IPS-15b (cell line): Measurements from ENCODE around the gene PORCN.

Source experiments
- H3K27me3 ChIP-seq: one replicate; pipeline ENCODE4 v1.6.1; 2013; ENCODE audit warnings: low read length; ENCODE audit not compliant: control insufficient read depth, insufficient read depth
- H3K36me3 ChIP-seq: one replicate; pipeline ENCODE4 v1.6.1; 2013; ENCODE audit warnings: low read length; ENCODE audit not compliant: control insufficient read depth, insufficient read depth
- H3K4me1 ChIP-seq: one replicate; pipeline ENCODE4 v1.6.1; 2013; ENCODE audit warnings: mild to moderate bottlenecking, low read length; ENCODE audit not compliant: control insufficient read depth, insufficient read depth
- H3K4me3 ChIP-seq: one replicate; pipeline ENCODE4 v1.5.1; 2013; ENCODE audit warnings: low read depth, low read length
- H3K9ac ChIP-seq: one replicate; pipeline ENCODE4 v1.6.1; 2013; ENCODE audit warnings: low read depth, mild to moderate bottlenecking, low read length
- H3K9me3 ChIP-seq: one replicate; pipeline ENCODE4 v1.6.1; 2013; ENCODE audit warnings: mild to moderate bottlenecking, low read length; ENCODE audit not compliant: control insufficient read depth, insufficient read depth

PORCN gene

DNA sequence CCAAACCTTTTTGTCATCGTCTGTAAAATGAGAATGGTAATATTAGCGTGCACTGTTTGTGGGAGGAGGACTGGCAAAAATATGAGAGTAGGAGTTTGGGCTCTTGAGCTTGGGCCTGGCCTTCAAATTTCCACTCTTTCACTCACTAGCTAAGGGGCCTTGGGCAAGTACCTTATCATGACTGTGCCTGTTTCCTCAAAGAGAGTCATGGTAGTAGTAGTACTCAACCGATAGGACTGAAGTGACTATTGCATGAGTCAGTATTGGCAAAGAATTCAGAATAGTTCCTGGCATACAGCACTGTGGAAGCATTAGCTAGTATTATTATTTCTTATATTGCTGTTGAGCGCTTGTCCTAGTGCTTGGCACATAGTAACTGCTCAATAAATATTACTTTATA is 49.5 kb downstream of the PORCN start:
- peaks cover 11% of the 10 kb centered on the region for H3K36me3 ChIP-seq
- H3K9ac ChIP-seq: no peak overlapping the region
- no peak overlapping the region for H3K4me3 ChIP-seq
- no peaks in the 10 kb centered on the region for H3K27me3 ChIP-seq
- H3K4me1 ChIP-seq: no peaks in the 10 kb centered on the region
- peaks cover 5% of the 10 kb centered on the region for H3K9me3 ChIP-seq

DNA sequence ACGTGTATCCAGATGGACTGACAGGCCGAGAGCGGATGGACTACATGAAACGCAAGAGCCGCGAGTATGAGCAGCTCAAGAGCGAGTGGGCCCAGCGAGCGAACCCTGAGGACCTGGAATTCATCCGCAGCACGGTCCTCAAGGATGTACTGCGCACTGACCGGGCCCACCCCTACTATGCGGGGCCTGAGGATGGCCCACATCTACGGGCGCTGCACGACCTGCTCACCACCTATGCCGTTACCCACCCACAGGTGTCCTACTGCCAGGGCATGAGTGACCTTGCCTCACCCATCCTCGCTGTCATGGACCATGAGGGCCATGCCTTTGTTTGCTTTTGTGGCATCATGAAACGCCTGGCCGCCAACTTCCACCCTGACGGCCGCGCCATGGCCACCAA is 50.8 kb downstream of the PORCN start:
- Histone ChIP-seq H3K36me3 (peaks cover 11% of the 10 kb centered on the region), H3K9ac (no peak overlapping the region), H3K27me3 (no peaks in the 10 kb centered on the region), H3K4me3 (no peak overlapping the region), H3K9me3 (peaks cover 5% of the 10 kb centered on the region), H3K4me1 (no peaks in the 10 kb centered on the region)

DNA sequence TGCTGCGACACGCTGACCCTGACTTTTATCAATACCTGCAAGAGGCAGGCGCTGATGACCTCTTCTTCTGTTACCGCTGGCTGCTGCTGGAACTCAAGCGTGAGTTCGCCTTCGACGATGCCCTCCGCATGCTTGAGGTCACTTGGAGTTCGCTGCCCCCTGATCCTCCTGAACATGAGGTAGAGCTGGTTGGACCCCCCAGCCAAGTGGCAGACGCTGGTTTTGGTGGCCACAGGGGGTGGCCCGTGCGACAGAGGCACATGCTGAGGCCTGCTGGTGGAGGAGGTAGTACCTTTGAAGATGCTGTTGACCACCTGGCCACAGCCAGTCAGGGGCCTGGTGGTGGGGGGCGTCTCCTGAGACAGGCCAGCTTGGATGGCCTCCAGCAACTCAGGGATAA is 51.3 kb downstream of the PORCN start:
- Histone ChIP-seq H3K36me3 (peaks cover 11% of the 10 kb centered on the region), H3K4me1 (no peaks in the 10 kb centered on the region), H3K4me3 (no peak overlapping the region), H3K9me3 (peaks cover 5% of the 10 kb centered on the region), H3K9ac (no peak overlapping the region), H3K27me3 (no peaks in the 10 kb centered on the region)

DNA sequence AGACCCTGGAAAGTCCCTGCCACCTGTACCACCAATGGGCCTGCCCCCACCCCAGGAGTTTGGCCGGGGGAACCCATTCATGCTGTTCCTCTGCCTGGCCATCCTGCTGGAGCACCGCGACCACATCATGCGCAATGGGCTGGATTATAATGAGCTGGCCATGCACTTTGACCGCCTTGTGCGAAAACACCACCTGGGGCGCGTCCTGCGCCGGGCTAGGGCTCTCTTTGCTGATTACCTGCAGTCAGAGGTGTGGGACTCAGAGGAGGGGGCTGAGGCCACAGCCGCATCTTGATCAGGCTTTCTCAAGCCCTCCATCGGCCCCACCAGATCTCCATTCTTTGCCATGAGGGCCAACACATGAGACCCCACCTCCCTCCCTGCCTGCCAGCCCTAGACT is 51.9 kb downstream of the PORCN start:
- no peak overlapping the region for H3K9ac ChIP-seq
- no peaks in the 10 kb centered on the region for H3K4me1 ChIP-seq
- peaks cover 5% of the 10 kb centered on the region for H3K9me3 ChIP-seq
- no peak overlapping the region for H3K4me3 ChIP-seq
- no peaks in the 10 kb centered on the region for H3K27me3 ChIP-seq
- H3K36me3 ChIP-seq: peaks cover 11% of the 10 kb centered on the region

DNA sequence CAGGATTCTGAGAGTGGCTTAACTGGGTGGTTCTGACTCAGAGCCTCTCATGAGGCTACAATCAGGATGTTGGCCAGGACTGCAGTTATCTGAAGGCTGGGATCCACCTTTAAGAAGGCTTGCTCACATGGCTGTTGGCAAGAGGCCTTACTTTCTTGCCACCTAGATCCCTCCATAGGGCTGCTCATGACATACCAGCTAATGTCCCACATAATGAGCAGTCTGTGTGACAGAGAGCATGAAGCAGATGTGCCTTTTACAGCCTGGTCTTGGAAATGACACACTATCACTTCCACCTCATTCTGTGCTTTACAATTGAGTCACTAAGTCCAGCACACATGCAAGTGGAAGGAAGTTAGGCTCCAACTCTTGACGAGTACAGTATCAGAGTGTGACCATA is 61.2 kb downstream of the PORCN start:
- no peaks in the 10 kb centered on the region for H3K36me3 ChIP-seq
- no peaks in the 10 kb centered on the region for H3K4me1 ChIP-seq
- H3K27me3 ChIP-seq: no peaks in the 10 kb centered on the region
- H3K4me3 ChIP-seq: no peak overlapping the region
- no peak overlapping the region for H3K9ac ChIP-seq
- H3K9me3 ChIP-seq: no peaks in the 10 kb centered on the region
